Astrocyte (in vitro differentiated cells and primary cell): ENCODE measurements around the gene OSBP2. TPM values are rescaled to one million over a fixed set of nuclear protein-coding genes. Genes with fewer than 3 reads are reported as not detected.
A peak's percentile ranks its signal among the peaks of the same experiment; 100 is the strongest.

ENCODE experiments used
- DNase-seq: peaks from one replicate; pipeline ENCODE4 v3.0.0-alpha.2; 2010; ENCODE audit warnings: low read depth
- FAIRE-seq: peaks from 2 replicates; lab custom pipeline; 2011; peaks lifted over from hg19 to GRCh38; lab: Jason Lieb, UNC
- H2AFZ ChIP-seq: 2 replicates; pipeline ENCODE4 v1.6.0; 2012; ENCODE audit warnings: low read depth, low read length, inconsistent platforms
- H3K27ac ChIP-seq: 2 replicates; pipeline ENCODE4 v1.5.1; 2011; ENCODE audit warnings: low read depth, low read length, inconsistent platforms
- H3K27me3 ChIP-seq: 2 replicates; pipeline ENCODE4 v1.6.0; 2011; ENCODE audit warnings: low read length, inconsistent platforms; ENCODE audit not compliant: insufficient read depth
- H3K36me3 ChIP-seq: 2 replicates; pipeline ENCODE4 v1.5.1; 2011; ENCODE audit warnings: low read length, inconsistent platforms; ENCODE audit not compliant: insufficient read depth
- H3K4me1 ChIP-seq: 2 replicates; pipeline ENCODE4 v1.5.1; 2011; ENCODE audit warnings: low read length, inconsistent platforms; ENCODE audit not compliant: insufficient read depth
- H3K4me2 ChIP-seq: 2 replicates; pipeline ENCODE4 v1.6.0; 2012; ENCODE audit warnings: low read length, inconsistent platforms
- H3K4me3 ChIP-seq: 2 replicates; pipeline ENCODE4 v1.5.1; 2011; ENCODE audit warnings: low read depth, mild to moderate bottlenecking, low read length, inconsistent platforms; ENCODE audit not compliant: insufficient read depth
- H3K79me2 ChIP-seq: 2 replicates; pipeline ENCODE4 v1.6.0; 2012; ENCODE audit warnings: mild to moderate bottlenecking, low read length, inconsistent platforms; ENCODE audit not compliant: insufficient read depth
- H3K9ac ChIP-seq: 2 replicates; pipeline ENCODE4 v1.6.0; 2012; ENCODE audit warnings: mild to moderate bottlenecking, low read length, inconsistent platforms
- H3K9me3 ChIP-seq: 2 replicates; pipeline ENCODE4 v1.5.1; 2012; ENCODE audit warnings: low read depth, mild to moderate bottlenecking, low read length, inconsistent platforms; ENCODE audit not compliant: insufficient read depth
- H4K20me1 ChIP-seq: 2 replicates; pipeline ENCODE4 v1.6.0; 2012; ENCODE audit warnings: low read length, inconsistent platforms; ENCODE audit not compliant: insufficient read depth
- H3K27ac Mint-ChIP-seq: one replicate; pipeline ENCODE4 v1.8.0; 2021; ENCODE audit warnings: mild to moderate bottlenecking, mixed read lengths; ENCODE audit not compliant: unreplicated experiment
- H3K27me3 Mint-ChIP-seq: one replicate; pipeline ENCODE4 v1.8.0; 2021; ENCODE audit warnings: low read depth, mixed read lengths; ENCODE audit not compliant: unreplicated experiment
- H3K36me3 Mint-ChIP-seq: one replicate; pipeline ENCODE4 v1.8.0; 2021; ENCODE audit warnings: low read depth, mixed read lengths; ENCODE audit not compliant: unreplicated experiment
- H3K4me1 Mint-ChIP-seq: one replicate; pipeline ENCODE4 v1.8.0; 2021; ENCODE audit warnings: low read depth, mixed read lengths; ENCODE audit not compliant: unreplicated experiment
- H3K4me3 Mint-ChIP-seq: one replicate; pipeline ENCODE4 v1.8.0; 2021; ENCODE audit warnings: mild to moderate bottlenecking, moderate library complexity, mixed read lengths; ENCODE audit not compliant: unreplicated experiment
- H3K9me3 Mint-ChIP-seq: one replicate; pipeline ENCODE4 v1.8.0; 2021; ENCODE audit warnings: mild to moderate bottlenecking, mixed read lengths; ENCODE audit not compliant: unreplicated experiment
- CTCF ChIP-seq: IDR thresholded peaks from 2 replicates; pipeline ENCODE4 v1.5.1; 2011; ENCODE audit warnings: low read depth, mild to moderate bottlenecking, inconsistent platforms, low read length, moderate library complexity; ENCODE audit not compliant: insufficient read depth
- EZH2 ChIP-seq: IDR thresholded peaks from 2 replicates; pipeline ENCODE4 v1.6.1; 2012; ENCODE audit warnings: mild to moderate bottlenecking, low read length, inconsistent platforms; ENCODE audit not compliant: insufficient read depth
- total RNA-seq: library from RNA; stranded (reverse); gene quantifications from 2 replicates; pipeline ENCODE4 v1.2.1, GENCODE V29; 2021

OSBP2 gene
- total RNA-seq, 1 donor from 2014 or later, result 0.48 TPM

- H3K27ac ChIP-seq, result no peak overlapping the region
- H3K4me2 ChIP-seq, result no peak overlapping the region
- peaks cover 16% of the 10 kb centered on the region for H3K27me3 Mint-ChIP-seq
- FAIRE-seq (no peak), DNase-seq (no peak)
- H3K9ac ChIP-seq, result no peak overlapping the region
- H3K4me1 ChIP-seq, result no peaks in the 10 kb centered on the region
- no peaks in the 10 kb centered on the region for H3K79me2 ChIP-seq
- no peaks in the 10 kb centered on the region for H4K20me1 ChIP-seq
- no peaks in the 10 kb centered on the region for H3K36me3 ChIP-seq
- H2AFZ ChIP-seq, result no peak overlapping the region
- H3K4me3 ChIP-seq, result no peak overlapping the region
- H3K4me1 Mint-ChIP-seq, result peaks cover 7% of the 10 kb centered on the region
- H3K9me3 ChIP-seq, result no peaks in the 10 kb centered on the region
- TF ChIP-seq EZH2, result no peak
- TF ChIP-seq CTCF, result no peak
- no peak overlapping the region for H3K4me3 Mint-ChIP-seq
- H3K27me3 ChIP-seq, result no peaks in the 10 kb centered on the region
- peaks cover 2% of the 10 kb centered on the region for H3K9me3 Mint-ChIP-seq
- no peaks in the 10 kb centered on the region for H3K36me3 Mint-ChIP-seq
- no peak overlapping the region for H3K27ac Mint-ChIP-seq
Observed at GRCh38 chr22:30753701-30754100, 59.0 kb downstream of the OSBP2 start.

GRCh38 chr22:30754521-30754920 is 59.8 kb downstream of the OSBP2 start:
- no peak for FAIRE-seq
- no peak overlapping the region for H3K9ac ChIP-seq
- no peaks in the 10 kb centered on the region for H3K27me3 ChIP-seq
- no peak overlapping the region for H2AFZ ChIP-seq
- no peaks in the 10 kb centered on the region for H3K79me2 ChIP-seq
- no peaks in the 10 kb centered on the region for H3K36me3 ChIP-seq
- Mint-ChIP-seq H3K27ac (no peak overlapping the region), H3K4me3 (no peak overlapping the region), H3K27me3 (peaks cover 16% of the 10 kb centered on the region), H3K9me3 (peaks cover 2% of the 10 kb centered on the region), H3K36me3 (no peaks in the 10 kb centered on the region), H3K4me1 (peaks cover 7% of the 10 kb centered on the region)
- no peaks in the 10 kb centered on the region for H4K20me1 ChIP-seq
- no peak for DNase-seq
- H3K27ac ChIP-seq, result no peak overlapping the region
- no peak overlapping the region for H3K4me3 ChIP-seq
- no peak overlapping the region for H3K4me2 ChIP-seq
- no peaks in the 10 kb centered on the region for H3K9me3 ChIP-seq
- H3K4me1 ChIP-seq, result no peaks in the 10 kb centered on the region
- no peak for TF ChIP-seq EZH2
- TF ChIP-seq CTCF, result no peak

GRCh38 chr22:30754971-30755758 is 60.5 kb downstream of the OSBP2 start:
- Mint-ChIP-seq H3K27ac (peak overlapping the region; percentile 38), H3K36me3 (no peaks in the 10 kb centered on the region), H3K4me1 (peaks cover 7% of the 10 kb centered on the region), H3K4me3 (no peak overlapping the region), H3K27me3 (peaks cover 16% of the 10 kb centered on the region), H3K9me3 (peaks cover 2% of the 10 kb centered on the region)
- no peaks in the 10 kb centered on the region for H3K9me3 ChIP-seq
- no peaks in the 10 kb centered on the region for H4K20me1 ChIP-seq
- no peaks in the 10 kb centered on the region for H3K79me2 ChIP-seq
- no peak overlapping the region for H2AFZ ChIP-seq
- no peak overlapping the region for H3K9ac ChIP-seq
- H3K36me3 ChIP-seq, result no peaks in the 10 kb centered on the region
- no peak overlapping the region for H3K4me3 ChIP-seq
- DNase-seq (peak; percentile 62), FAIRE-seq (no peak)
- no peaks in the 10 kb centered on the region for H3K4me1 ChIP-seq
- no peaks in the 10 kb centered on the region for H3K27me3 ChIP-seq
- H3K27ac ChIP-seq, result no peak overlapping the region
- TF ChIP-seq CTCF, result peak; percentile 82
- TF ChIP-seq EZH2, result no peak
- no peak overlapping the region for H3K4me2 ChIP-seq
